Thyroid gland (tissue), 4 donors: ENCODE data around the gene MGLL. TPM values are rescaled to one million over a fixed set of nuclear protein-coding genes. Genes with fewer than 3 reads are reported as not detected.

Experiments
- DNase-seq, 2 donors: peaks; one replicate each; pipeline ENCODE4 v3.0.0-alpha.2; 2019
- H3K27ac ChIP-seq, 3 donors: fragments of 200-600 bp; sonication (generic); 1 replicate in 2 of 3; 2 replicates in 1 of 3; pipeline ENCODE4 v1.5.1; 2016 to 2019; ENCODE audit warnings: mild to moderate bottlenecking in 1 of 3, moderate library complexity in 1 of 3
- H3K27me3 ChIP-seq: fragments of 200-600 bp; sonication (generic); one replicate; pipeline ENCODE4 v1.5.1; 2019
- H3K36me3 ChIP-seq, 2 donors: fragments of 200-600 bp; sonication (generic); one replicate each; pipeline ENCODE4 v1.5.1; 2016 to 2019
- H3K4me1 ChIP-seq, 2 donors: fragments of 200-600 bp; sonication (generic); one replicate each; pipeline ENCODE4 v1.5.1; 2017 to 2019
- H3K4me3 ChIP-seq, 3 donors: fragments of 200-600 bp; sonication (generic); replicated peaks in 1 of 3; 1 replicate in 2 of 3; 2 replicates in 1 of 3; pipeline ENCODE4 v1.5.1; 2016; ENCODE audit warnings: mild to moderate bottlenecking in 1 of 3
- H3K9me3 ChIP-seq: fragments of 200-600 bp; sonication (generic); one replicate; pipeline ENCODE4 v1.5.1; 2017
- CTCF ChIP-seq, 6 experiments: fragments of 200-600 bp in 3 of 6; fragments of 450-650 bp in 3 of 6; sonication (generic) in 3 of 6; IDR thresholded peaks; one replicate each; pipeline ENCODE4 v1.5.1; 2016 to 2019; ENCODE audit warnings: antibody characterized with exemption in 6 of 6, mild to moderate bottlenecking in 2 of 6, inconsistent platforms in 1 of 6, moderate library complexity in 1 of 6
- POLR2A ChIP-seq, 2 donors: fragments of 450-650 bp; IDR thresholded peaks; one replicate each; pipeline ENCODE4 v1.6.1; 2017; ENCODE audit warnings: antibody characterized with exemption in 2 of 2, mild to moderate bottlenecking in 2 of 2, moderate library complexity in 1 of 2
- WGBS, 2 donors: methylation state at CpG; one replicate each; pipeline ENCODE4 v1.1.5; 2017; 5-methylcytosine and 5-hydroxymethylcytosine counted together
- intact Hi-C: fragments of 100-400 bp; cut with DNase I; formaldehyde crosslinking; loops from one replicate; pipeline ENCODE4 v1.15.1; 2023
- total RNA-seq, 4 donors: library from RNA; depleted of rRNA; stranded (reverse); fragments of >200 nt; gene quantifications; one replicate each; pipeline ENCODE4 v1.2.3, GENCODE V29; 2016

Gene MGLL
- total RNA-seq, 4 donors from 2014 or later, result 12.4 to 24.7 (median 18.4) TPM

- H3K27me3 ChIP-seq, result no peaks in the 10 kb centered on the region
- H3K9me3 ChIP-seq, result no peaks in the 10 kb centered on the region
- H3K27ac ChIP-seq, result no peak overlapping the region
- TF ChIP-seq POLR2A (IDR thresholded peaks at IDR 0.05) (no peak), CTCF (IDR thresholded peaks at IDR 0.05) (peak in 4 of 6 experiments; percentile 14 to 53 (median 48))
- 53 to 62% methylated on average over 4 of the region's 4 CpGs for WGBS, 2 donors
- DNase-seq, result peak; percentile 8 to 47
- intact Hi-C loops, result loop anchor here (5.0 kb wide), 1 partner anchor 179 kb away; no protein-coding TSS in a partner anchor
- no peaks in the 10 kb centered on the region for H3K36me3 ChIP-seq
- H3K4me1 ChIP-seq, result no peaks in the 10 kb centered on the region
- H3K4me3 ChIP-seq, result no peak overlapping the region
These were observed 9.4 kb upstream of the MGLL start for GRCh38 chr3:127831723-127832172.

DNA sequence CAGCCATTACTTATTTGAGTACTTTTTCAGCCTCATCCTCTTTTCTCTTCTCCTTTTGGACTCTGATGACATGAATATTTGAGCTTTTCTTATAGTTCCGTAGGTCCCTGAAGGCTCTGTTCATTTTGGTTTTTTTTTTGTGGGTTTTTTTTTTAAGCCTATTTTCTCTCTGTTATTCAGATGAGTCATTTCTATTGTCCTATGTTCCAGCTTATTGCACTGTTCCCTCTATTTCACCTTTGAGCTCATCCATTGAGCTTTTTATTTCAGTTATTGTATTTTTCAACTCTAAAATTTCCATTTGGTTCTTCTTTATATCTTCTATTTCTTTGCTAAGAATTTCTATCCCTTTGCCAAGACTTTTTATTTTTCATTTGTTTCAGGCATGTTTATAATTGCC lies 7.2 kb upstream of the MGLL start:
- Histone ChIP-seq H3K9me3 (no peaks in the 10 kb centered on the region), H3K36me3 (no peaks in the 10 kb centered on the region), H3K27ac (no peak overlapping the region), H3K27me3 (no peaks in the 10 kb centered on the region), H3K4me1 (no peaks in the 10 kb centered on the region), H3K4me3 (no peak overlapping the region)
- intact Hi-C loops, result no loop called here
- WGBS, 2 donors, result 50 to 95% methylated on average over 1 of the region's 1 CpG
- no peak for DNase-seq
- TF ChIP-seq CTCF (IDR thresholded peaks at IDR 0.05) (no peak), POLR2A (IDR thresholded peaks at IDR 0.05) (no peak)

DNA sequence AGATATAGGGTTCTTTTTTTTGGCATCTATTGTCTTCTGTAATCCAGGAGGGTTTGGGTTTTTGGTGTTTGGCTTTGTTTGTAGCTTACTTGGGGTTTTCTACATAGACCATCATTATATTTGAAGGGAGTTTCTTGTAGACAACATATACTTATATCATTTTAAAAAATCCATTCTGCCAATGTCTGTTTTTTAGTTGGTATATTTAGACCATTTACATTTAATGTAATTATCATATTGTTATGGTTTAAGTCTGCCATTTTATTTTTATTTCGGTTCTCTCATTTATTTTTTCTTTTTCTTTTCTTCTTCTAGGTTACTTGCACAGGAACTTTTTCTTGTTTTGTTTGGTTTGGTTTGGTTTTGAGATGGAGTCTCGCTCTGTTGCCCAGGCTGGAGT lies 5.5 kb upstream of the MGLL start:
- H3K9me3 ChIP-seq, result no peaks in the 10 kb centered on the region
- H3K27ac ChIP-seq, result no peak overlapping the region
- H3K27me3 ChIP-seq, result no peaks in the 10 kb centered on the region
- TF ChIP-seq POLR2A (IDR thresholded peaks at IDR 0.05) (no peak), CTCF (IDR thresholded peaks at IDR 0.05) (no peak)
- DNase-seq, result no peak
- intact Hi-C loops, result no loop called here
- H3K4me3 ChIP-seq, result no peak overlapping the region
- no peaks in the 10 kb centered on the region for H3K36me3 ChIP-seq
- H3K4me1 ChIP-seq, result peaks cover 0 to under 1% of the 10 kb centered on the region in 2 donors
- 90 to 94% methylated on average over 2 of the region's 2 CpGs for WGBS, 2 donors

DNA sequence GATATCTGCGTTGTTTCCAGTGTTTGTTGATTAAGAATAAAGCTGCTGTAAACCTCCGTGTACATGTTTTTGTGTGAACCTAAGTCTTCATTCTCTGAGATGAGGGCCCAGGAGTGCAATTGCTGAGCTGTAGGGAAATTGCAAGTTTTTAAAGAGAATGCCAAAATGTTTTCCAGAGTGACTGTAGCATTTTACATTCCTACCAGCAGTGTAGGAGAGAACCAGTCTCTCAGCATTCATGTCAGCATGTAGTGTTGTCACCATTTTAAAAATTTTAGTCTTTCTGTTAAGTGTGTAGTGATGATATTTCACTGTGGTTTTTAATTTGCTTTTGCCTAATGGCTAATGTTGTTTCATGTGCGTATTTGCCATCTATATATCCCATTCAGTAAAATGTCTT lies 3.4 kb upstream of the MGLL start:
- Histone ChIP-seq H3K36me3 (no peaks in the 10 kb centered on the region), H3K4me3 (no peak overlapping the region), H3K9me3 (no peaks in the 10 kb centered on the region), H3K4me1 (peaks cover 8 to 17% of the 10 kb centered on the region in 2 donors), H3K27me3 (no peaks in the 10 kb centered on the region), H3K27ac (no peak overlapping the region)
- intact Hi-C loops, result no loop called here
- no peak for DNase-seq
- TF ChIP-seq CTCF (IDR thresholded peaks at IDR 0.05) (no peak), POLR2A (IDR thresholded peaks at IDR 0.05) (no peak)
- WGBS, 2 donors, result 87 to 89% methylated on average over 3 of the region's 3 CpGs

DNA sequence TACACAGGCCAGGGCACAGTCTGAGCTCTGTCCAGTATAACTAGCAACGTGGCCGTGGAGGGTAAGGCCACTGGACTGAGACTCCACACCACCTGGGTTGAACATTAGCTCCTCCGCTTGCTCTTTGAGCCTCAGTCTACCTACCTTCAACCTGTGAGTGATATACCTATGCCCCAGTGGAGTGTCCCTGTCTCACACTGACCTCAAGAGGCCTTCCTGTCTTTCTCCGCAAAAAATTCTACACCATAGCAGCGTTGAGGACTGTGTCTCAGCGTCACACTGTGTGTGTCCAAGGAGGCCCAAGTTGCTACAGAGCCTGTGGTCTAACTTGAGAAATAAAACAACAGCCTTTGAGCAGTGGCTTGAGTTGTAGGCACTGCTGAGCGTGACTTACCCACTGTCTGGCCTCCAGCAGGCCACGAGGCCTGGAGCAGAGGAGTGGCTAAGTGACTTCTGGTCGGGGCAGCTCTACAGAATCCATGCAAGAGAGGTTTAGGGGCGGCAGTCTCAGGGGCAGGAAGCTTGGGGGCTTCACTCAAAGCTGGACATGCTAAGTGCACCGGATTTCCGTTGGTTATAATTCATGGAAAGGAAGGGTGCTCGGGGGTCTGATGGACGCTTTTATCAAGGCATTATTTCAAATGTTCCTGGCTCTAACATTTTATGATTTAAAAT lies 2.0 kb upstream of the MGLL start:
- no peak overlapping the region for H3K4me3 ChIP-seq
- no peak for DNase-seq
- no peaks in the 10 kb centered on the region for H3K36me3 ChIP-seq
- H3K27me3 ChIP-seq, result no peaks in the 10 kb centered on the region
- intact Hi-C loops, result no loop called here
- H3K27ac ChIP-seq, result no peak overlapping the region
- H3K4me1 ChIP-seq, result peaks cover 8 to 27% of the 10 kb centered on the region in 2 donors
- WGBS, 2 donors, result 87 to 94% methylated on average over 13 to 14 of the region's 14 CpGs
- H3K9me3 ChIP-seq, result no peaks in the 10 kb centered on the region
- TF ChIP-seq CTCF (IDR thresholded peaks at IDR 0.05) (no peak), POLR2A (IDR thresholded peaks at IDR 0.05) (no peak)
